HFFc6 (cell line): ENCODE measurements around the gene PTPRN2. TPM values are rescaled to one million over a fixed set of nuclear protein-coding genes. Genes with fewer than 3 reads are reported as not detected.

Source experiments
- DNase-seq: peaks from one replicate; pipeline ENCODE4 v3.0.0-alpha.2; 2018
- H3K27ac Mint-ChIP-seq: 2 replicates; pipeline ENCODE4 v1.8.0; 2020; ENCODE audit warnings: mild to moderate bottlenecking, mixed read lengths
- H3K27me3 Mint-ChIP-seq: 2 replicates; pipeline ENCODE4 v1.8.0; 2021; ENCODE audit warnings: mild to moderate bottlenecking, moderate library complexity, mixed read lengths; ENCODE audit not compliant: insufficient read depth
- H3K36me3 Mint-ChIP-seq: 2 replicates; pipeline ENCODE4 v1.8.0; 2021; ENCODE audit warnings: low read depth, mixed read lengths
- H3K4me1 Mint-ChIP-seq: 2 replicates; pipeline ENCODE4 v1.8.0; 2020; ENCODE audit warnings: low read depth, mixed read lengths
- H3K4me3 Mint-ChIP-seq: 2 replicates; pipeline ENCODE4 v1.8.0; 2020; ENCODE audit warnings: mild to moderate bottlenecking, moderate library complexity, mixed read lengths
- H3K9me3 Mint-ChIP-seq: 2 replicates; pipeline ENCODE4 v1.8.0; 2020; ENCODE audit warnings: mild to moderate bottlenecking, mixed read lengths
- CTCF ChIP-seq: fragments of 200-600 bp; sonication (generic); IDR thresholded peaks from 2 replicates; pipeline ENCODE4 v1.5.0; 2021; ENCODE audit warnings: antibody characterized with exemption, mild to moderate bottlenecking
- total RNA-seq, 6 experiments: library from RNA; stranded (reverse); fragmentation: NEBNext Ultra II Directional; extraction: Animal tissue kit (Norgen Biotek cat#: 25700); gene quantifications; 2 replicates in 1 of 6; 3 replicates in 5 of 6; pipeline ENCODE4 v1.2.3, GENCODE V29; 2021

The PTPRN2 gene
- total RNA-seq, 6 experiments from 2014 or later: 0.05 to 0.27 (median 0.23) TPM

GRCh38 chr7:158375034-158375433 lies 212.6 kb downstream of the PTPRN2 start:
- no peak overlapping the region for H3K27ac Mint-ChIP-seq
- H3K27me3 Mint-ChIP-seq: no peaks in the 10 kb centered on the region; the same call in 1 of the 2 replicates
- peaks cover 5% of the 10 kb centered on the region; the same call in 1 of the 2 replicates for H3K36me3 Mint-ChIP-seq
- H3K4me3 Mint-ChIP-seq: no peak overlapping the region
- H3K9me3 Mint-ChIP-seq: peaks cover 40% of the 10 kb centered on the region
- TF ChIP-seq CTCF: no peak
- DNase-seq: no peak
- H3K4me1 Mint-ChIP-seq: peaks cover 5% of the 10 kb centered on the region; the same call in 1 of the 2 replicates

- Mint-ChIP-seq H3K27me3 (no peaks in the 10 kb centered on the region; the same call in 1 of the 2 replicates), H3K9me3 (peaks cover 40% of the 10 kb centered on the region), H3K27ac (no peak overlapping the region), H3K4me1 (peaks cover 5% of the 10 kb centered on the region; the same call in 1 of the 2 replicates), H3K36me3 (peaks cover 5% of the 10 kb centered on the region; the same call in 1 of the 2 replicates), H3K4me3 (no peak overlapping the region)
- DNase-seq: no peak
- TF ChIP-seq CTCF: no peak
These were observed 213.0 kb downstream of the PTPRN2 start for GRCh38 chr7:158374586-158374985.

GRCh38 chr7:158374146-158374545 lies 213.5 kb downstream of the PTPRN2 start:
- Mint-ChIP-seq H3K4me1 (peaks cover 5% of the 10 kb centered on the region; the same call in 1 of the 2 replicates), H3K4me3 (no peak overlapping the region), H3K27me3 (no peaks in the 10 kb centered on the region; the same call in 1 of the 2 replicates), H3K36me3 (peaks cover 5% of the 10 kb centered on the region; the same call in 1 of the 2 replicates), H3K9me3 (peaks cover 39% of the 10 kb centered on the region), H3K27ac (no peak overlapping the region)
- TF ChIP-seq CTCF: no peak
- no peak for DNase-seq

- DNase-seq: no peak
- Mint-ChIP-seq H3K27ac (no peak overlapping the region), H3K27me3 (no peaks in the 10 kb centered on the region; the same call in 1 of the 2 replicates), H3K4me1 (peaks cover 5% of the 10 kb centered on the region; the same call in 1 of the 2 replicates), H3K36me3 (peaks cover 5% of the 10 kb centered on the region; the same call in 1 of the 2 replicates), H3K9me3 (peaks cover 37% of the 10 kb centered on the region), H3K4me3 (no peak overlapping the region)
- TF ChIP-seq CTCF: no peak
These were observed 214.0 kb downstream of the PTPRN2 start for GRCh38 chr7:158373476-158374133.

GRCh38 chr7:158372400-158373342 lies 215.0 kb downstream of the PTPRN2 start:
- Mint-ChIP-seq H3K27ac (no peak overlapping the region), H3K4me3 (no peak overlapping the region)

More at GRCh38 chr7:158372400-158373342, 215.0 kb downstream of the PTPRN2 start:
- DNase-seq: no peak
- Mint-ChIP-seq H3K4me1 (peaks cover 5% of the 10 kb centered on the region; the same call in 1 of the 2 replicates), H3K36me3 (peaks cover 5% of the 10 kb centered on the region; the same call in 1 of the 2 replicates), H3K27me3 (no peaks in the 10 kb centered on the region; the same call in 1 of the 2 replicates), H3K9me3 (peaks cover 40% of the 10 kb centered on the region)
- no peak for TF ChIP-seq CTCF
